Ovary (tissue), 3 donors: ENCODE data around the gene DNAJB8.

ENCODE experiments used
- CTCF ChIP-seq, 3 donors: fragments of 450-650 bp in 2 of 3; fragments of 200-600 bp in 1 of 3; IDR thresholded peaks; one replicate each; pipeline versions ENCODE4 v1.5.1 to v1.8.0; 2016 to 2022; ENCODE audit warnings: antibody characterized with exemption in 3 of 3, mild to moderate bottlenecking in 1 of 3
- EP300 ChIP-seq: sonication (generic); formaldehyde crosslinking; IDR thresholded peaks from one replicate; pipeline ENCODE4 v1.6.1; 2017; ENCODE audit warnings: antibody characterized with exemption
- POLR2A ChIP-seq: fragments of 450-650 bp; IDR thresholded peaks from one replicate; pipeline ENCODE4 v1.6.1; 2017; ENCODE audit warnings: antibody characterized with exemption, mild to moderate bottlenecking, moderate library complexity
- donor health status: DM: no; HTN: no; CAD: no.

GRCh38 chr3:128504533-128504915, 37.8 kb upstream of the DNAJB8 start:
- TF ChIP-seq EP300 (no peak), CTCF (IDR thresholded peaks at IDR 0.05) (no peak), POLR2A (no peak)
